GM10266 (cell line): ENCODE results near the gene TTL.
"Not testable (repeated sequence)": the region's sequence is repeated elsewhere in the genome, so short reads cannot be mapped to it uniquely, and the experiment has no call there.

Experiments used
- DNase-seq: peaks from one replicate; pipeline ENCODE4 v3.0.0; 2012; ENCODE audit errors: extremely low spot score
- CTCF ChIP-seq: IDR thresholded peaks from 2 replicates; pipeline ENCODE4 v1.5.1; 2012; ENCODE audit warnings: mild to moderate bottlenecking, low read depth; ENCODE audit not compliant: control insufficient read depth, insufficient read depth; ENCODE audit errors: missing control alignments

TTL gene

GRCh38 chr2:112519506-112519905 lies 37.5 kb downstream of the TTL start:
- no peak for TF ChIP-seq CTCF
- no peak for DNase-seq

GRCh38 chr2:112520234-112520783 lies 38.4 kb downstream of the TTL start:
- TF ChIP-seq CTCF: no peak
- no peak for DNase-seq

GRCh38 chr2:112523291-112523777 lies 41.4 kb downstream of the TTL start:
- DNase-seq: no peak
- TF ChIP-seq CTCF: no peak

GRCh38 chr2:112524276-112524675 lies 42.3 kb downstream of the TTL start:
- not testable (repeated sequence) for DNase-seq

- DNase-seq: no peak
- no peak for TF ChIP-seq CTCF
These were observed 46.6 kb downstream of the TTL start for GRCh38 chr2:112528541-112528940.

GRCh38 chr2:112529757-112530156 lies 47.8 kb downstream of the TTL start:
- DNase-seq: no peak
- TF ChIP-seq CTCF: no peak

GRCh38 chr2:112530728-112531127 lies 48.8 kb downstream of the TTL start:
- no peak for DNase-seq
- TF ChIP-seq CTCF: no peak

- no peak for DNase-seq
- TF ChIP-seq CTCF: no peak
These were observed 52.9 kb downstream of the TTL start for GRCh38 chr2:112534826-112535225.

GRCh38 chr2:112536665-112537064 lies 54.7 kb downstream of the TTL start:
- not testable (repeated sequence) for DNase-seq
